GM18520 (cell line): ENCODE measurements around the gene PTPN14.

Source experiments
- ATAC-seq: cut with Tn5 transposase; IDR thresholded peaks from one replicate; pipeline ENCODE4 v1.9.1; 2021; ENCODE audit not compliant: unreplicated experiment

The PTPN14 gene

GRCh38 chr1:214344897-214345296 lies 206.5 kb downstream of the PTPN14 start:
- ATAC-seq, result no peak

GRCh38 chr1:214342525-214342924 lies 208.9 kb downstream of the PTPN14 start:
- no peak for ATAC-seq

GRCh38 chr1:214341932-214342331 lies 209.5 kb downstream of the PTPN14 start:
- ATAC-seq, result no peak

GRCh38 chr1:214341459-214341858 lies 209.9 kb downstream of the PTPN14 start:
- ATAC-seq, result no peak

GRCh38 chr1:214338212-214338611 lies 213.2 kb downstream of the PTPN14 start:
- ATAC-seq, result no peak

GRCh38 chr1:214337511-214337910 lies 213.9 kb downstream of the PTPN14 start:
- ATAC-seq, result no peak

- no peak for ATAC-seq
Observed at GRCh38 chr1:214337015-214337414, 214.4 kb downstream of the PTPN14 start.

GRCh38 chr1:214335567-214335966 lies 215.8 kb downstream of the PTPN14 start:
- no peak for ATAC-seq

GRCh38 chr1:214332946-214333798 lies 218.2 kb downstream of the PTPN14 start:
- no peak for ATAC-seq

GRCh38 chr1:214331827-214332423 lies 219.5 kb downstream of the PTPN14 start:
- ATAC-seq, result no peak

- ATAC-seq, result no peak
Observed at GRCh38 chr1:214331180-214331579, 220.2 kb downstream of the PTPN14 start.

- ATAC-seq, result no peak
Observed at GRCh38 chr1:214330715-214331114, 220.7 kb downstream of the PTPN14 start.

- no peak for ATAC-seq
Observed at GRCh38 chr1:214330222-214330621, 221.2 kb downstream of the PTPN14 start.

- ATAC-seq, result no peak
Observed at GRCh38 chr1:214329470-214330220, 221.8 kb downstream of the PTPN14 start.

GRCh38 chr1:214328770-214329469 lies 222.5 kb downstream of the PTPN14 start:
- peak; percentile 86 for ATAC-seq

GRCh38 chr1:214327514-214327913 lies 223.9 kb downstream of the PTPN14 start:
- no peak for ATAC-seq

- no peak for ATAC-seq
Observed at GRCh38 chr1:214326406-214326805, 225.0 kb downstream of the PTPN14 start.

- ATAC-seq, result no peak
Observed at GRCh38 chr1:214324896-214325800, 226.3 kb downstream of the PTPN14 start.

- ATAC-seq, result peak; percentile 64
Observed at GRCh38 chr1:214321705-214322453, 229.5 kb downstream of the PTPN14 start.
